GM12878 (cell line): ENCODE results near the gene FLAD1. TPM values are rescaled to one million over a fixed set of nuclear protein-coding genes. Genes with fewer than 3 reads are reported as not detected.

Source experiments
- ATAC-seq: fragments of 200-7000 bp; cut with Tn5 transposase; 3 replicates; pipeline ENCODE4 v1.9.1; 2020; ENCODE audit warnings: mild to moderate bottlenecking, moderate library complexity
- BruUV-seq: library from RNA; stranded (reverse); fragments of 400-500 nt; replicated peaks from 2 replicates; lab custom pipeline; 2021; lab: Mats Ljungman, UMichigan
- CTCF ChIA-PET: fragments of 300-600 bp; sonication (Branson Sonifier 250); formaldehyde crosslinking; extraction: SDS; loops from one replicate; lab custom pipeline; 2021; ENCODE audit warnings: inconsistent platforms; lab: Yijun Ruan, JAX
- POLR2A ChIA-PET: fragments of 350-600 bp; formaldehyde crosslinking; extraction: SDS; loops from one replicate; lab custom pipeline; 2021; ENCODE audit warnings: inconsistent platforms; lab: Charles Lee
- RAD21 ChIA-PET: fragments of 300-600 bp; sonication (Branson Sonifier 250); formaldehyde crosslinking; loops from one replicate; lab custom pipeline; 2023; ENCODE audit warnings: antibody characterized with exemption; ENCODE audit not compliant: unreplicated experiment; lab: Charles Lee
- SMC1A ChIA-PET: fragments of 300-600 bp; sonication (Branson Sonifier 250); formaldehyde crosslinking; loops from one replicate; lab custom pipeline; 2023; ENCODE audit not compliant: unreplicated experiment, uncharacterized antibody; lab: Charles Lee
- DNase-seq: peaks from one replicate; pipeline ENCODE4 v3.0.0-alpha.2; 2011; ENCODE audit warnings: low read depth, low spot score
- FAIRE-seq: peaks from 3 replicates; lab custom pipeline; 2011; peaks lifted over from hg19 to GRCh38; lab: Jason Lieb, UNC
- H2AFZ ChIP-seq: 2 replicates; pipeline ENCODE4 v1.6.0; 2011; ENCODE audit warnings: low read depth, low read length, control low read depth; ENCODE audit not compliant: control insufficient read depth
- H3K27ac ChIP-seq: 2 replicates; pipeline ENCODE4 v1.5.1; 2011; ENCODE audit warnings: control low read depth; ENCODE audit not compliant: control insufficient read depth, insufficient read depth
- H3K27me3 ChIP-seq, 2 experiments: replicated peaks in 1 of 2; 2 replicates each; pipeline versions ENCODE4 v1.6.0 to v1.6.1; 2011; ENCODE audit warnings: low read length in 1 of 2; ENCODE audit not compliant: control insufficient read depth in 2 of 2, insufficient read depth in 2 of 2
- H3K36me3 ChIP-seq, 2 experiments: 2 replicates each; pipeline ENCODE4 v1.5.1; 2011; ENCODE audit warnings: low read length in 1 of 2; ENCODE audit not compliant: control insufficient read depth in 2 of 2, insufficient read depth in 2 of 2
- H3K4me1 ChIP-seq: 2 replicates; pipeline ENCODE4 v1.6.1; 2011; ENCODE audit warnings: mild to moderate bottlenecking, low read length, moderate library complexity, mixed read lengths; ENCODE audit not compliant: control insufficient read depth, insufficient read depth
- H3K4me2 ChIP-seq: 2 replicates; pipeline ENCODE4 v1.6.0; 2011; ENCODE audit warnings: control low read depth; ENCODE audit not compliant: control insufficient read depth, insufficient read depth
- H3K4me3 ChIP-seq: fragments of 200-600 bp; sonication (generic); 2 replicates; pipeline ENCODE4 v1.5.1; 2016
- H3K79me2 ChIP-seq: 2 replicates; pipeline ENCODE4 v1.6.0; 2011; ENCODE audit warnings: low read length; ENCODE audit not compliant: control insufficient read depth, insufficient read depth
- H3K9ac ChIP-seq: 2 replicates; pipeline ENCODE4 v1.8.0; 2011; ENCODE audit warnings: low read length, control low read depth, mixed read lengths; ENCODE audit not compliant: control insufficient read depth, insufficient read depth
- H3K9me3 ChIP-seq: replicated peaks from 3 replicates; pipeline ENCODE4 v1.5.1; 2011; ENCODE audit warnings: mild to moderate bottlenecking, low read length; ENCODE audit not compliant: control insufficient read depth, insufficient read depth
- H4K20me1 ChIP-seq: 2 replicates; pipeline ENCODE4 v1.6.0; 2011; ENCODE audit not compliant: control insufficient read depth, insufficient read depth
- BHLHE40 ChIP-seq, 2 experiments: fragments of 450-650 bp in 1 of 2; IDR thresholded peaks; 2 replicates each; pipeline ENCODE4 v1.6.1; 2011 to 2017; ENCODE audit warnings: low read depth in 2 of 2, borderline replicate concordance in 1 of 2, improper control_type of control experiment in 1 of 2, low read length in 1 of 2, mild to moderate bottlenecking in 1 of 2
- GATAD2B ChIP-seq: fragments of 450-650 bp; conservative IDR thresholded peaks from 2 replicates; pipeline ENCODE4 v1.6.1; 2017; ENCODE audit warnings: low read depth, mild to moderate bottlenecking, moderate library complexity
- KLF5 ChIP-seq: fragments of 450-650 bp; IDR thresholded peaks from 2 replicates; pipeline ENCODE4 v1.6.1; 2014; ENCODE audit warnings: mild to moderate bottlenecking; ENCODE audit not compliant: partially characterized antibody
- NFIC ChIP-seq: IDR thresholded peaks from 2 replicates; pipeline ENCODE4 v1.6.1; 2012; ENCODE audit warnings: low read depth, mild to moderate bottlenecking, inconsistent platforms, low read length, moderate library complexity
- POLR2AphosphoS5 ChIP-seq: IDR thresholded peaks from 2 replicates; pipeline ENCODE4 v1.6.1; 2011; ENCODE audit warnings: mild to moderate bottlenecking, low read length, inconsistent platforms
- WGBS: methylation state at CpG from one replicate; pipeline ENCODE4 v1.1.6; 2016; ENCODE audit warnings: low lambda C conversion rate; ENCODE audit not compliant: insufficient replicate concordance, insufficient coverage; ENCODE audit errors: missing lambda C conversion rate; 5-methylcytosine and 5-hydroxymethylcytosine counted together
- in situ Hi-C: fragments of 300-500 bp; cut with MboI; formaldehyde crosslinking; loops from 9 replicates; pipeline ENCODE4 v1.14.3; 2018; ENCODE audit warnings: mixed read lengths
- intact Hi-C: fragments of 100-400 bp; cut with micrococcal nuclease; formaldehyde crosslinking; loops from one replicate; pipeline ENCODE4 v1.14.2; 2022; ENCODE audit not compliant: unreplicated experiment
- polyA plus RNA-seq, 11 experiments: library from polyadenylated mRNA; depleted of rRNA in 4 of 11; unstranded in 6 of 11; stranded (reverse) in 5 of 11; fragments of >200 nt; fragmentation: Nextera tagmentation in 4 of 11; fragmentation: Illumina TruSeq in 1 of 11; extraction: Ambion mirVana in 4 of 11; extraction: Trizol in 1 of 11; gene quantifications; 1 replicate in 1 of 11; 2 replicates in 10 of 11; pipeline versions ENCODE4 v1.2.1 to v1.2.3, GENCODE V29; 2011 to 2016; ENCODE audit warnings: inconsistent platforms in 2 of 11, missing spikeins in 2 of 11, low read depth in 1 of 11
- total RNA-seq, 4 experiments: library from RNA; depleted of rRNA in 3 of 4; stranded (reverse); fragments of >200 nt in 3 of 4; fragmentation: Illumina TruSeq in 1 of 4; extraction: Trizol in 1 of 4; gene quantifications; 2 replicates each; pipeline versions ENCODE4 v1.2.1 to v1.2.3, GENCODE V29; 2013 to 2021

FLAD1 gene
- total and polyA plus RNA-seq, 10 of the 15 experiments (the other 5 are each of a cell fraction or from before 2014, with no cell fraction given) = 22.9 to 93.4 (median 56.6) TPM

DNA sequence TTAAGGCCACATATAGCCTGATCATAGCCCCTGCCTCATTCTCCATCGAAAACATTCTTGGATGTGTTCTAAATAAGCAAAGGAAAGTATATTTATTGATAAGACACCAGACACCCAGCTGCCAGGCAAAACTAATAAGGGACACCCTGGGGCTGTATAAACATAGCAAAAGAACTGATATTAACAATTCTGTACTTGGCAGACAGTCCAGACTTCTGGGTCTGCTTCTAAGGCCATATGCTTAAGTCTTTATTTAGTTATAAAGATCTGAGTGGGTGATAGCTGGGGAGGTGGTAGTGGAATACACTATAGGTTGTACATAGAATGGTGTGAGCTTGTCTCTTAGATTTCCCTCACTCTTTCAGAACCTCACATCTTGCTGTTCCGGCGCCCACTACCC lies 4.8 kb upstream of the FLAD1 start:
- SMC1A ChIA-PET = interaction anchor here (1.1 to 1.9 kb wide), 4 partner anchors 16 to 419 kb away, joined by 3 to 9 read pairs (median 4); partner anchors contain the start of gene LENEP
- no peak overlapping the region for H2AFZ ChIP-seq
- peaks cover 0 to 16% of the 10 kb centered on the region in 2 experiments; a peak in 3 of 4 replicates for H3K36me3 ChIP-seq
- no peak for ATAC-seq
- H4K20me1 ChIP-seq = no peaks in the 10 kb centered on the region
- no TSS peak for BruUV-seq
- TF ChIP-seq GATAD2B = no peak
- TF ChIP-seq, all 136 proteins: peak for 0
- no peak overlapping the region for H3K4me2 ChIP-seq
- ChIA-PET POLR2A (interaction anchor here (0.5 to 1.6 kb wide), 4 partner anchors 8 to 50 kb away, joined by 3 to 5 read pairs (median 4); partner anchors contain the start of gene SHC1), CTCF (interaction anchor here (0.8 to 20.6 kb wide), 5 partner anchors 19 to 168 kb away, joined by 3 to 226 read pairs (median 4); partner anchors contain the start of genes LENEP and ZBTB7B), RAD21 (interaction anchor here (1.7 kb wide), 1 partner anchor 21 kb away, joined by 6 read pairs; no protein-coding TSS in a partner anchor)
- peaks cover 15% of the 10 kb centered on the region for H3K4me1 ChIP-seq
- FAIRE-seq (no peak), DNase-seq (no peak)
- peak overlapping the region; percentile 34 for H3K27ac ChIP-seq
- H3K27me3 ChIP-seq = no peaks in the 10 kb centered on the region
- no peak overlapping the region; the same call in 1 of the 2 replicates for H3K9ac ChIP-seq
- H3K4me3 ChIP-seq = no peak overlapping the region
- H3K9me3 ChIP-seq = no peaks in the 10 kb centered on the region
- in situ Hi-C loops = no loop called here
- WGBS = 84% methylated on average over 3 of the region's 3 CpGs
- H3K79me2 ChIP-seq = peaks cover 47% of the 10 kb centered on the region
- intact Hi-C loops = no loop called here

DNA sequence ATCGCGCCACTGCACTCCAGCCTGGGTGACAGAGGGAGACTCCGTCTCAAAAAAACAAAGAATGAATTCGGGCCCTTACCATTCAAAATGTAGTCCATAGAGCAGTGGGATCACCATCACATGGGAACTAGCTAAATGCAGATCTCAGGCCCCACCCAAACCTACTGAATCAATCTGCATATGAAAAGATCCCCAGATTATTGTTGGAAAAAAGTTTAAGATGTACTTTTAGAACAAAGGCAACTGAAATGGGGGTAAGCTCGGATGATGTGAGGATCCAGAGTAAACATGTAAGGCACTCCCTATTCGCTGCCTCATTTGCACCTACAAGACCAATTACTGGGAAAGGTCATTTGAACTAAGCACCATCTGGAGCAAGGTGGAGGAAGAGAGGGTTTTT lies 803 bp upstream of the FLAD1 start:
- no peak for ATAC-seq
- RAD21 ChIA-PET = interaction anchor here (1.4 to 3.0 kb wide), 4 partner anchors 9 to 17 kb away, joined by 4 to 24 read pairs (median 8); partner anchors contain the start of genes LENEP and SHC1
- SMC1A ChIA-PET = interaction anchor here (1.1 to 6.5 kb wide), 6 partner anchors 8 to 35 kb away, joined by 4 to 69 read pairs (median 8); partner anchors contain the start of genes CKS1B, LENEP, PBXIP1 and PYGO2
- Histone ChIP-seq H3K9ac (peak overlapping the region; percentile 53), H4K20me1 (no peaks in the 10 kb centered on the region), H3K4me2 (peak overlapping the region; percentile 90), H3K27ac (peak overlapping the region; percentile 79), H3K4me1 (peaks cover 6% of the 10 kb centered on the region), H2AFZ (peak overlapping the region; percentile 91), H3K27me3 (no peaks in the 10 kb centered on the region), H3K79me2 (peaks cover 34% of the 10 kb centered on the region), H3K4me3 (peak overlapping the region; percentile 72), H3K36me3 (peaks cover 0 to 16% of the 10 kb centered on the region in 2 experiments; a peak in 3 of 4 replicates), H3K9me3 (no peaks in the 10 kb centered on the region)
- DNase-seq = no peak
- intact Hi-C loops = loop anchor here (2.0 kb wide), 1 partner anchor 16 kb away; no protein-coding TSS in a partner anchor
- TF ChIP-seq POLR2AphosphoS5 = no peak
- no peak for TF ChIP-seq KLF5
- no peak for TF ChIP-seq BHLHE40 (IDR thresholded peaks at IDR 0.05; ENCODE audit: borderline replicate concordance in 1 of 2, low read depth in 2 of 2, low read length in 1 of 2)
- no peak for TF ChIP-seq NFIC
- CTCF ChIA-PET = interaction anchor here (0.6 to 20.6 kb wide), 7 partner anchors 8 to 358 kb away, joined by 3 to 226 read pairs (median 10); partner anchors contain the start of genes CKS1B, LENEP, PBXIP1 and ZBTB7B
- FAIRE-seq = no peak
- BruUV-seq = TSS peak; percentile 100
- in situ Hi-C loops = no loop called here
- WGBS = 71% methylated on average over 6 of the region's 6 CpGs
- POLR2A ChIA-PET = interaction anchor here (1.3 to 3.0 kb wide), 8 partner anchors 8 to 42 kb away, joined by 4 to 17 read pairs (median 10); partner anchors contain the start of genes CKS1B, LENEP, PBXIP1 and SHC1
